NCI-H2171 treated with DMSO at 0.1 percent for 48 hours (cell line): ENCODE measurements around the gene MT1X.
"Not testable (repeated sequence)": the region's sequence is repeated elsewhere in the genome, so short reads cannot be mapped to it uniquely, and the experiment has no call there.

Experiments used
- DNase-seq: peaks from one replicate; lab custom pipeline; 2025; lab: John Stamatoyannopoulos, UW

The MT1X gene

DNA sequence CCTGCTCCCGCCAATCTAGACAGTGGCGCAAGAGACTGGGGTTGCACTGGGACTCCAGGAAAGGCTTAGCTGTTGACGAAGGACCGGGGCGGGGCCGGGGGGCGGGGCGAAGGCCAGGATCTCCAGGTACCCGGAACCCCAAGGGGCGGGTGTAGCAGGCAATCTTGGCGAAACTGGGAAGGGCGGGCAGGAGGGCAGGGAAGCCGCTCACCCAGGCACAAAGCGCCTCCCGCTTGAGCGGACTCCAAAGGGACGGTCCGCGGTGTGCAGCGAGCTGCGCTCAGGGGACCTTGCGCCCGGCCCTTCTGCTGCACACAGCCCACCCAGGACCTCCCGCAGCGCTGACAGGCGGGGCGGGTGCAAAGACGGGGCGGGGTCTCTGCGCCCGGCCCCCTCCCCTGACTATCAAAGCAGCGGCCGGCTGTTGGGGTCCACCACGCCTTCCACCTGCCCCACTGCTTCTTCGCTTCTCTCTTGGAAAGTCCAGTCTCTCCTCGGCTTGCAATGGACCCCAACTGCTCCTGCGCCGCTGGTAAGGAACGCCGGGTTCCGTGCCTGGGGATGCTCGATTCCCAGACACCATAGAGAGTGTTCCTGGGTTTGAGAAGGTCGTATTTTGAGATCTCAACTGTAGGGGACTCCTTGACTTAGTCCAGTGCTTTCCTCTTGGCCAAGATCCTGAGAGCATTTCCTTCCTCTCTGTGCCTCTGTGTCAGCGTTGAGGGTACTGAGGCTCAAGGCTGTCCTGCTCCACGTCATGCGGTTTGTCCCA is 24.5 kb upstream of the MT1X start, which contains the start of gene MT1F:
Gene MT1F, plus strand, starts transcription at position 405 of the 772 bp plus-strand sequence. Its CDS starts 100 bp downstream, at position 505.
- DNase-seq, result peak; percentile 67

- DNase-seq, result no peak
Measured at GRCh38 chr16:56658327-56658875, 23.9 kb upstream of the MT1X start.

DNA sequence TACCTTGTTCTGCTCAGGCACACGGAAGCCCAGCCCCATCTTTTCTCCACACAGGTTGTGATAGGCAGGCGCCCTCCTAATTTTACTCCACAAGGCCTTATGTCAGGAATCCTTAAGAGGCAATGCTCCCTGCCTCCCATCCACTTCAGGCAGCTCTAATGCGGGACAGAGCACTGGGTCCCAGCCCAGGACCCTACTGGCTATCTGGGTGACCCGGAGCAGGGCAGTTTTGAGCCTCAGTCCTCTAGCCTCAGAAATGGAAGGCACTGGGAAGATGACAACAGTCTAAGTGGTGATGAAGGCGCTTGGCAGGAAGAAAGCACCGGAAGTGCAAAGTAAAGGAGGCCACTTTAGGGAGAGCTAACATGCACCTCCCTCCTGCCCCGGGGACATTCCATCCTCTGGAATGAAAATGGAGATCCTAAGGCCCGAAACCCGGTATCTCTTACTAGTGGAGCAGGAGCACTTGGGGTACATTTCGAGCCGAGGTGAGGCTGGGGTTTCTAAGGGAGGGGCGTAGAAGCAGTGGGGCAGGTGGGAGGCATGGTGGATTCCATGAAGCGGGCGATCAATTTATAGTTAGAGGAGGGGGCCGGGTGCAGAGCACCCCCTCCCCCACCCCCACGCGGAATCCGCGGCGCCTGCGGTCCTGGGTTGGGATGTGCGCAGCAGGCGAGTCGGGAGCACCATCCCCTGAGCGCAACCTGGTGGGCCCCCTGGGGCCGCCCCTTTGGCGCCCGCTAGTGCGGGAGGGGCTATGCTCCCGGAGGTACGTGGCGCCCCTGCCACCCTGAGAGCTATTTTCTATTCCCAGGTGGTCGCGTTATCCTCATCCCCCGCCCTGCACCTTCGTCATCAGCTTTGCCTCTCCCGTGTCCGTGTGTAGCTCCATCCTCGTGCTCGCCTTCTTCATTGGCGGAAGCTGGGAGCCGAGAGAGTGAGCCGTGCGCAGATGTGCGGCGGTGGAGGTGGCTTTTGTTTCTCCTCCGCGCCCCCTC is 19.6 kb upstream of the MT1X start:
- no peak for DNase-seq

GRCh38 chr16:56664506-56664905 is 17.8 kb upstream of the MT1X start:
- no peak for DNase-seq

GRCh38 chr16:56665286-56666261 is 16.7 kb upstream of the MT1X start:
- DNase-seq, result not testable (repeated sequence)

DNA sequence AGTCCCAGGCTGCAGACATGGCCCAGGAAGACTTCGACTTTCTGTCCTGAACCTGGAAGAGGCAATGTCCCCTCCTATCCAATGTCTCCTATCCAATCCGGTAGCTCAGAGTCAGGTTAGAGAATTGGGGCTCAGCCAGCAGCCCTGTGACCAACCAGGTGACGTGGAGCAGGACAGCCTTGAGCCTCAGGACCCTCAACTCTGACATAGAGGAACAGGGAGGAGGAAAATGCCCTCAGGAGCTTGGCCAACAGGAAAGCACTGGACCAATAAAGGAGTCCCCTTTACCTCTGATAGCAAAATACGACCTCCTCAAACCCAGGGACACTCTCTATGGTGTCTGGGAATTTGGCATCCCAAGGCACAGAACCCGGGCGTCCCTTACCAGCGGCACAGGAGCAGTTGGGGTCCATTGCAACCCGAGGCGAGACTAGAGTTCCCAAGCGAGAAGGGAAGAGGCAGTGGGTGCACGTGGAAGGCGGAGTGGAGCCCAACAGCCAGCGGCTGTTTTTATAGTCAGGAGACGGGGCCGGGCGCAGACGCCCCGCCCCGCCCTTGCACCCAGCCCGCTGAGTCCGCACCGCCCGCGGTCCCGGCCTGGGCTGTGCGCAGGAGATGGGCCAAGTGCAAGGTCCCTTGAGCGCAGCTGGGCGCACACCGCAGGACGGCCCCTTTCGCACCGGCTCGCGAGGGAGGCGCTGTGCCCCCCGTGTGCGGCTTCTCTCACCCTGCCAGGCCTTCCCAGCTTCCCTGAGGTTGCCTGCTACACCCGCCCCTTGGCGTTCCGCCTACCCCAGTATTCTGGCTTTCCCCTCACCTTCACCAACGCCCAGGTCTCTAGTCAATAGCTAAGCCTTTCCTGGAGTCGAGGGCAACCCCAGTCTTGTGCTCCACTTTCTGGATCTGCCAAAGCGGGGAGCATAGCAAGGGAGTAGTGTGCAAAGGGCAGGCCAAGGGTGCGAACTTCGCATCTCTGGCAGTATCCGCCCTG is 14.4 kb upstream of the MT1X start, which contains the start of gene MT1G:
Gene MT1G, minus strand, starts transcription at position 485 of the 991 bp plus-strand sequence. Its CDS starts 72 bp downstream, at position 413.
- no peak for DNase-seq

GRCh38 chr16:56669005-56669839 is 13.0 kb upstream of the MT1X start, which contains the start of gene MT1H:
MT1H (plus strand) TSS chr16:56669814; CDS start chr16:56669885, 71 bp downstream.
- DNase-seq, result no peak

GRCh38 chr16:56669840-56670619 is 12.2 kb upstream of the MT1X start:
- no peak for DNase-seq

DNA sequence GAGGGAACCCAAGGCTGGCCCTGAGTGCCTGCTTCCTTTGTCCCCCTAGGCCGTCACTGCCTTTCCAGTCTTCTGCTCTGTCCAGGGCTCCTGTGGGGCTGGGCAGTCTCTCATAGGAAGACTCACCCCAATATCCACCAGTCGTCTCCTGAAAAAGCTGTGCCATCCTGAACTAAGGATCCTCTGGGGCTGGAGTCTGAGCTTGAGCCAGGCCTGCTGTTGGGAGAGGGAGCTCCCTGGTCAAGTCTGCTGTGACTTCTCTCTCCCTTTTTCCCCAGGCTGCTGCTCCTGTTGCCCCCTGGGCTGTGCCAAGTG is 11.7 kb upstream of the MT1X start:
- DNase-seq, result no peak

DNA sequence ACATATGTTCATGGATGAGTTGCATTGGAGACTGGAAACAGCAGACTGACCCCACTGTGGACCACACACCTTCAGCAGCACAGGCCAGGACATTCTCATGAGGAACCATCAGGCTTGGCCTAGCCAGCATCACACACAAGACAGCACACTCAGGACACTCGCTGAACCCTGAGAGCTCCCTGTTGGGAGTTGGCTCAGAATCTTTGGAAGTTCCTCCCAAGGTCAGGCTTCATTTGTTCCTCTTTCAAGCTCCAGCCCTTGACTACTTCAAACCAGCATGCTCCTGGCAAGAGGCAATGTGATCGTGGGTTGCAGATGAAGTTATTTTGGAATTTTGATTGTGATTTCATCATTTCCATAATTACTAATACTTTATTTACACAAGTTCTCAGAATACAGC is 10.6 kb upstream of the MT1X start:
- not testable (repeated sequence) for DNase-seq

- DNase-seq, result not testable (repeated sequence)
Measured at GRCh38 chr16:56672171-56672570, 10.1 kb upstream of the MT1X start.

GRCh38 chr16:56672761-56673536 is 9.3 kb upstream of the MT1X start:
- no peak for DNase-seq

- DNase-seq, result no peak
Measured at GRCh38 chr16:56673921-56674320, 8.3 kb upstream of the MT1X start.

GRCh38 chr16:56674570-56674969 is 7.7 kb upstream of the MT1X start:
- DNase-seq, result not testable (repeated sequence)

DNA sequence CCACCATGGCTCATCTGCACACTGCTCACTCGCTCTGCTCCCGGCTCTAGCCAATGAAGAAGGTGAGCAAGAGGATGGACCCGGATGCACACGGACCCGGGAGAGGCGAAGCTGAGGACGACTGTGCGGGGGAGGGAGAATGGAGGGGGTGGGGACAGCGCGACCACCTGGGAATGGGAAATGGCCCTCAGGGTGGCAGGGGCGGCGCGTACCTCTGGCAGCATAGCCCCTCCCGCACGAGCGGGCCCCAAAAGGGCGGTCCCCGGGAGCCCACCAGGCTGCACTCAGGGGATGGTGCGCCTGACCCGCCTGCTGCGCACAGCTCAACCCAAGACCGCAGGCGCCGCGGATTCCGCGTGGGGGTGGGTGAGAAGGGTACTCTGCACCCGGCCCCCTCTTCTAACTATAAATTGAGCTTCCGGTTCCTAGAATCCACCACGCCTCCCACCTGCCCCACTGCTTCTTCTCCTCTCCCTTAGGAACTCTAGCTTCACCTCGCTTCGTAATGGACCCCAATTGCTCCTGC is 6.5 kb upstream of the MT1X start:
- DNase-seq, result no peak

GRCh38 chr16:56677474-56677873 is 4.8 kb upstream of the MT1X start:
- no peak for DNase-seq

- no peak for DNase-seq
Measured at GRCh38 chr16:56679078-56679730, 3.1 kb upstream of the MT1X start.
